ENCODE measurements around the gene MAP10.

GRCh38 chr1:232767305-232768074 lies 37.7 kb upstream of the MAP10 start:
- TF ChIP-seq CTCF (IDR thresholded peaks at IDR 0.05) (no peak), ZFX (IDR thresholded peaks at IDR 0.05; ENCODE audit: borderline replicate concordance) (no peak)

Measured in 22Rv1 (cell line).